ENCODE measurements around the gene CNNM3. TPM values are rescaled to one million over a fixed set of nuclear protein-coding genes. Genes with fewer than 3 reads are reported as not detected.
"Not testable (repeated sequence)": the region's sequence is repeated elsewhere in the genome, so short reads cannot be mapped to it uniquely, and the experiment has no call there.

CNNM3 gene
- total RNA-seq, 2 experiments from 2014 or later: 13.5 to 18.6 TPM

GRCh38 chr2:96860065-96861029, 44.3 kb downstream of the CNNM3 start:
- H3K4me3 ChIP-seq (ENCODE audit: low read depth, low read length, poor library complexity, severe bottlenecking): no peak overlapping the region
- CTCF ChIA-PET (ENCODE audit: unreplicated experiment): no interaction called here
- no peak for TF ChIP-seq CTCF (conservative IDR thresholded peaks at IDR 0.05; ENCODE audit: low read length)
- TF ChIP-seq EZH2phosphoT487 (IDR thresholded peaks at IDR 0.05; ENCODE audit: borderline replicate concordance, low read depth, low read length): no peak
- no peak overlapping the region for H2AFZ ChIP-seq (ENCODE audit: low read length)
- no peaks in the 10 kb centered on the region for H4K20me1 ChIP-seq (ENCODE audit: insufficient read depth, low read length)
- H3K27ac ChIP-seq (ENCODE audit: low read depth, low read length, poor library complexity, severe bottlenecking): no peak overlapping the region
- H3K79me2 ChIP-seq (ENCODE audit: insufficient read depth, low read depth, low read length): peaks cover 12% of the 10 kb centered on the region; the same call in 1 of the 2 replicates
- H3K36me3 ChIP-seq (ENCODE audit: insufficient read depth, low read length): no peaks in the 10 kb centered on the region
- BruUV-seq (replicated peaks): no TSS peak
- intact Hi-C loops (cut with micrococcal nuclease; ENCODE audit: unreplicated experiment): no loop called here
- POLR2A ChIA-PET: no interaction called here
- H3K4me1 ChIP-seq (ENCODE audit: insufficient read depth, low read length, poor library complexity, severe bottlenecking): peaks cover 14% of the 10 kb centered on the region
- H3K9me2 ChIP-seq (ENCODE audit: insufficient read depth, low read length): no peaks in the 10 kb centered on the region
- no peak overlapping the region for H3K4me2 ChIP-seq (ENCODE audit: low read length)
- no peaks in the 10 kb centered on the region for H3K9me3 ChIP-seq (ENCODE audit: low read length)
- DNase-seq (ENCODE audit: low spot score): no peak

DNA sequence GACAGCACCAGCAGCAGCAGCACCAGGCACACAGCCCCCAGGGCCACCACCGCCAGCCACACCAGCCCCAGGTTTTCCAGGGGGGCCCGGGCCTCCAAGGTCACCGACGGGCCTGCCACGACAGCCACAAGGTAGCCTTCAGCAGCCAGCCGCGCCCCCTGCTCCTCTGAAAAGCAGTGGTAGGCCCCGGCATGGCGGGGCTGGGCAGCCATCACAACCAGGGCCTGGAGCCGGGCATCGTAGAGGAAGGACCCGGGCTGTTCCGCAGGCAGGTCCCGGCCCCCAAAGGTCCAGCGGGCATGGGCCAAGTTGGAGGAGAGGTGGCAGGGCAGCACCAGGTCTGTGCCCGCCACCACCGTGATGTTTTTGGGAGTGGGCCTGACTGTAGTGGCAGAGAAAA, 45.0 kb downstream of the CNNM3 start:
- DNase-seq (ENCODE audit: low spot score): no peak
- Histone ChIP-seq H3K4me1 (ENCODE audit: insufficient read depth, low read length, poor library complexity, severe bottlenecking) (peaks cover 14% of the 10 kb centered on the region), H3K9me3 (ENCODE audit: low read length) (no peaks in the 10 kb centered on the region), H3K4me2 (ENCODE audit: low read length) (no peak overlapping the region), H3K27ac (ENCODE audit: low read depth, low read length, poor library complexity, severe bottlenecking) (no peak overlapping the region), H3K36me3 (ENCODE audit: insufficient read depth, low read length) (no peaks in the 10 kb centered on the region), H3K4me3 (ENCODE audit: low read depth, low read length, poor library complexity, severe bottlenecking) (no peak overlapping the region), H4K20me1 (ENCODE audit: insufficient read depth, low read length) (no peaks in the 10 kb centered on the region), H3K9me2 (ENCODE audit: insufficient read depth, low read length) (no peaks in the 10 kb centered on the region), H2AFZ (ENCODE audit: low read length) (no peak overlapping the region), H3K79me2 (ENCODE audit: insufficient read depth, low read depth, low read length) (peaks cover 9% of the 10 kb centered on the region; the same call in 1 of the 2 replicates)
- TF ChIP-seq CTCF (conservative IDR thresholded peaks at IDR 0.05; ENCODE audit: low read length) (no peak), EZH2phosphoT487 (IDR thresholded peaks at IDR 0.05; ENCODE audit: borderline replicate concordance, low read depth, low read length) (no peak)
- CTCF ChIA-PET (ENCODE audit: unreplicated experiment): no interaction called here
- BruUV-seq (replicated peaks): no TSS peak
- POLR2A ChIA-PET: no interaction called here
- intact Hi-C loops (cut with micrococcal nuclease; ENCODE audit: unreplicated experiment): no loop called here

GRCh38 chr2:96863056-96863455, 47.0 kb downstream of the CNNM3 start:
- H2AFZ ChIP-seq (ENCODE audit: low read length); H4K20me1 ChIP-seq (ENCODE audit: insufficient read depth, low read length); BruUV-seq (replicated peaks); POLR2A ChIA-PET; H3K4me2 ChIP-seq (ENCODE audit: low read length); H3K79me2 ChIP-seq (ENCODE audit: insufficient read depth, low read depth, low read length); H3K27ac ChIP-seq (ENCODE audit: low read depth, low read length, poor library complexity, severe bottlenecking); intact Hi-C loops (cut with micrococcal nuclease; ENCODE audit: unreplicated experiment); DNase-seq (ENCODE audit: low spot score); H3K9me2 ChIP-seq (ENCODE audit: insufficient read depth, low read length); H3K36me3 ChIP-seq (ENCODE audit: insufficient read depth, low read length); H3K9me3 ChIP-seq (ENCODE audit: low read length); H3K4me3 ChIP-seq (ENCODE audit: low read depth, low read length, poor library complexity, severe bottlenecking); CTCF ChIA-PET (ENCODE audit: unreplicated experiment): not testable (repeated sequence)
- H3K4me1 ChIP-seq (ENCODE audit: insufficient read depth, low read length, poor library complexity, severe bottlenecking): peaks cover 17% of the 10 kb centered on the region
